GM23338 (cell line): ENCODE measurements around the gene FTO. TPM values are rescaled to one million over a fixed set of nuclear protein-coding genes. Genes with fewer than 3 reads are reported as not detected.

ENCODE experiments used
- ATAC-seq: fragments of 200-7000 bp; cut with Tn5 transposase; 3 replicates; pipeline ENCODE4 v1.9.1; 2020
- DNase-seq: peaks from one replicate; pipeline ENCODE4 v3.0.0-alpha.2; 2015; ENCODE audit warnings: low spot score
- H2AFZ ChIP-seq: fragments of 200-600 bp; sonication (generic); 2 replicates; pipeline ENCODE4 v1.8.0; 2016; ENCODE audit warnings: antibody characterized with exemption, mild to moderate bottlenecking, moderate library complexity
- H3F3A ChIP-seq: fragments of 200-600 bp; sonication (generic); replicated peaks from 2 replicates; pipeline ENCODE4 v1.8.0; 2017; ENCODE audit warnings: antibody characterized with exemption, mixed run types, low read depth
- H3K27ac ChIP-seq: fragments of 200-600 bp; sonication (generic); 2 replicates; pipeline ENCODE4 v1.6.1; 2016; ENCODE audit warnings: low read depth
- H3K27me3 ChIP-seq: fragments of 200-600 bp; sonication (generic); 2 replicates; pipeline ENCODE4 v1.8.0; 2016; ENCODE audit warnings: mild to moderate bottlenecking, mixed run types, moderate library complexity; ENCODE audit not compliant: insufficient read depth
- H3K36me3 ChIP-seq: fragments of 200-600 bp; sonication (generic); 2 replicates; pipeline ENCODE4 v1.8.0; 2016; ENCODE audit warnings: mild to moderate bottlenecking; ENCODE audit not compliant: insufficient read depth
- H3K4me1 ChIP-seq: fragments of 200-600 bp; sonication (generic); 2 replicates; pipeline ENCODE4 v1.8.0; 2016; ENCODE audit warnings: mild to moderate bottlenecking, moderate library complexity; ENCODE audit not compliant: insufficient read depth
- H3K4me2 ChIP-seq: fragments of 200-600 bp; sonication (generic); 2 replicates; pipeline ENCODE4 v1.7.1; 2017; ENCODE audit warnings: mixed run types
- H3K4me3 ChIP-seq: fragments of 200-600 bp; sonication (generic); 2 replicates; pipeline ENCODE4 v1.6.1; 2016; ENCODE audit warnings: mixed run types
- H3K79me2 ChIP-seq: fragments of 200-600 bp; sonication (generic); replicated peaks from 2 replicates; pipeline ENCODE4 v1.8.0; 2017; ENCODE audit warnings: mild to moderate bottlenecking; ENCODE audit not compliant: insufficient read depth
- H3K9me2 ChIP-seq: fragments of 200-600 bp; sonication (generic); 2 replicates; pipeline ENCODE4 v1.8.0; 2017; ENCODE audit not compliant: insufficient read depth
- H4K20me1 ChIP-seq: fragments of 200-600 bp; sonication (generic); replicated peaks from 2 replicates; pipeline ENCODE4 v1.8.0; 2017; ENCODE audit warnings: mild to moderate bottlenecking; ENCODE audit not compliant: insufficient read depth
- H3K27ac Mint-ChIP-seq: 2 replicates; pipeline ENCODE4 v1.8.0; 2020; ENCODE audit warnings: inconsistent platforms, mild to moderate bottlenecking, moderate library complexity, mixed read lengths
- H3K27me3 Mint-ChIP-seq: 3 replicates; pipeline ENCODE4 v1.8.0; 2022; ENCODE audit warnings: low read depth, mild to moderate bottlenecking, moderate library complexity, mixed read lengths, inconsistent platforms; ENCODE audit not compliant: insufficient read depth, poor library complexity
- H3K36me3 Mint-ChIP-seq: 3 replicates; pipeline ENCODE4 v1.8.0; 2021; ENCODE audit warnings: low read depth, mild to moderate bottlenecking, inconsistent platforms, moderate library complexity, mixed read lengths
- H3K4me1 Mint-ChIP-seq: 3 replicates; pipeline ENCODE4 v1.8.0; 2020; ENCODE audit warnings: mild to moderate bottlenecking, inconsistent platforms, mixed read lengths
- H3K4me3 Mint-ChIP-seq: 3 replicates; pipeline ENCODE4 v1.8.0; 2021; ENCODE audit warnings: moderate library complexity, mild to moderate bottlenecking, inconsistent platforms, mixed read lengths
- H3K9me3 Mint-ChIP-seq: 3 replicates; pipeline ENCODE4 v1.8.0; 2020; ENCODE audit warnings: moderate library complexity, mild to moderate bottlenecking, inconsistent platforms, mixed read lengths
- CREB1 ChIP-seq: fragments of 250-450 bp; sonication (Bioruptor Pico); IDR thresholded peaks from 2 replicates; pipeline ENCODE4 v1.5.0; 2020; ENCODE audit warnings: low read depth, mild to moderate bottlenecking, moderate library complexity
- EZH2 ChIP-seq: fragments of 200-600 bp; sonication (generic); IDR thresholded peaks from one replicate; pipeline ENCODE4 v1.8.0; 2017; ENCODE audit warnings: antibody characterized with exemption, mild to moderate bottlenecking, low read depth; ENCODE audit not compliant: unreplicated experiment
- EZH2phosphoT487 ChIP-seq: fragments of 200-600 bp; sonication (generic); IDR thresholded peaks from one replicate; pipeline ENCODE4 v1.8.1; 2018; ENCODE audit warnings: antibody characterized with exemption; ENCODE audit not compliant: unreplicated experiment
- JUNB ChIP-seq: IDR thresholded peaks from one replicate; pipeline ENCODE4 v1.6.1; 2016; ENCODE audit warnings: antibody characterized with exemption; ENCODE audit not compliant: unreplicated experiment
- NANOG ChIP-seq: IDR thresholded peaks from 2 replicates; pipeline ENCODE4 v1.6.1; 2016; ENCODE audit warnings: antibody characterized with exemption, borderline replicate concordance
- POLR2AphosphoS5 ChIP-seq: IDR thresholded peaks from 2 replicates; pipeline ENCODE4 v1.6.1; 2016; ENCODE audit warnings: antibody characterized with exemption, low read depth
- STAT1 ChIP-seq: IDR thresholded peaks from one replicate; pipeline ENCODE4 v1.6.1; 2016; ENCODE audit warnings: antibody characterized with exemption; ENCODE audit not compliant: unreplicated experiment
- ZNF114 ChIP-seq: fragments of 250-450 bp; sonication (Bioruptor Pico); IDR thresholded peaks from 2 replicates; pipeline ENCODE4 v1.5.0; 2020; ENCODE audit warnings: mild to moderate bottlenecking, moderate library complexity
- ZNF331 ChIP-seq: fragments of 250-450 bp; sonication (Bioruptor Pico); IDR thresholded peaks from 2 replicates; pipeline ENCODE4 v1.5.0; 2020; ENCODE audit warnings: low read depth, mild to moderate bottlenecking, moderate library complexity
- polyA plus RNA-seq: library from polyadenylated mRNA; unstranded; fragments of >200 nt; fragmentation: Nextera tagmentation; extraction: Ambion mirVana; gene quantifications from 2 replicates; pipeline ENCODE4 v1.2.1, GENCODE V29; 2016
- total RNA-seq: library from RNA; depleted of rRNA; stranded (reverse); fragments of >200 nt; shearing (Covaris generic); gene quantifications from 2 replicates; pipeline ENCODE4 v1.2.3, GENCODE V29; 2014
- TF ChIP-seq, protein P1 (sequence below): fragments of 250-450 bp; sonication (Bioruptor Pico); IDR thresholded peaks from 2 replicates; pipeline ENCODE4 v1.5.0; 2020; ENCODE audit warnings: mild to moderate bottlenecking, moderate library complexity
- TF ChIP-seq, protein P2 (sequence below): IDR thresholded peaks from 2 replicates; pipeline ENCODE4 v1.6.1; 2016; ENCODE audit warnings: antibody characterized with exemption
- TF ChIP-seq, protein P3 (sequence below): IDR thresholded peaks from one replicate; pipeline ENCODE4 v1.6.1; 2018; ENCODE audit warnings: antibody characterized with exemption; ENCODE audit not compliant: unreplicated experiment
- TF ChIP-seq, protein P4 (sequence below), 2 experiments: fragments of 200-600 bp in 1 of 2; sonication (generic) in 1 of 2; conservative IDR thresholded peaks; 2 replicates each; pipeline versions ENCODE4 v1.5.1 to v1.6.1; 2016 to 2017; ENCODE audit warnings: antibody characterized with exemption in 2 of 2, low read depth in 2 of 2, mild to moderate bottlenecking in 2 of 2, moderate library complexity in 1 of 2

Gene FTO
- total and polyA plus RNA-seq, 2 experiments from 2014 or later = 17.7 to 69.6 TPM

DNA sequence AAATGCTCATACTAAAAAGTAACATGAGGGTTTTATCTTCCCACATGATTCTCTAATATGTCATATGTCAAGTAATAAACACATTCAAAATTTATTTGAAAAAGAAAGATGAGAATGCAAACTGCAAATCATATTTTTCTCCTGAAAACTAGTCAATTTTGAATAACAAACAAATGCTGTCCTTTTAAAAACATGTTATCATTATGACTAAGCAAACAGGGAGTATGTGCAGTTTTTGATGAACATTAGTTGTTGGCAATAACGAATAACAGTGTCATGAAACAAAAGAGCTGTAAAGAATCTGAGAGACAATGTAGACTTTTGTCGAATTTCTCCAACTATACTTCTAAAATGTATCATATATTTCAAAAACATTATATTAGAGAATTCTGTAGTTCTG, 35.1 kb upstream of the FTO start:
- H4K20me1 ChIP-seq = no peaks in the 10 kb centered on the region
- Mint-ChIP-seq H3K4me1 (no peaks in the 10 kb centered on the region), H3K4me3 (no peak overlapping the region), H3K27ac (no peak overlapping the region), H3K27me3 (no peaks in the 10 kb centered on the region), H3K36me3 (no peaks in the 10 kb centered on the region), H3K9me3 (no peaks in the 10 kb centered on the region)
- H3K4me3 ChIP-seq = no peak overlapping the region
- H3F3A ChIP-seq = no peaks in the 10 kb centered on the region
- no peaks in the 10 kb centered on the region for H3K36me3 ChIP-seq
- H3K4me2 ChIP-seq = no peak overlapping the region
- TF ChIP-seq POLR2AphosphoS5 (no peak), EZH2phosphoT487 (no peak), JUNB (no peak), ZNF114 (CRISPR knock-in tag) (no peak), STAT1 (no peak), CREB1 (CRISPR knock-in tag) (no peak), ZNF331 (CRISPR knock-in tag) (no peak), EZH2 (no peak), NANOG (no peak)
- TF ChIP-seq, protein P1, sequence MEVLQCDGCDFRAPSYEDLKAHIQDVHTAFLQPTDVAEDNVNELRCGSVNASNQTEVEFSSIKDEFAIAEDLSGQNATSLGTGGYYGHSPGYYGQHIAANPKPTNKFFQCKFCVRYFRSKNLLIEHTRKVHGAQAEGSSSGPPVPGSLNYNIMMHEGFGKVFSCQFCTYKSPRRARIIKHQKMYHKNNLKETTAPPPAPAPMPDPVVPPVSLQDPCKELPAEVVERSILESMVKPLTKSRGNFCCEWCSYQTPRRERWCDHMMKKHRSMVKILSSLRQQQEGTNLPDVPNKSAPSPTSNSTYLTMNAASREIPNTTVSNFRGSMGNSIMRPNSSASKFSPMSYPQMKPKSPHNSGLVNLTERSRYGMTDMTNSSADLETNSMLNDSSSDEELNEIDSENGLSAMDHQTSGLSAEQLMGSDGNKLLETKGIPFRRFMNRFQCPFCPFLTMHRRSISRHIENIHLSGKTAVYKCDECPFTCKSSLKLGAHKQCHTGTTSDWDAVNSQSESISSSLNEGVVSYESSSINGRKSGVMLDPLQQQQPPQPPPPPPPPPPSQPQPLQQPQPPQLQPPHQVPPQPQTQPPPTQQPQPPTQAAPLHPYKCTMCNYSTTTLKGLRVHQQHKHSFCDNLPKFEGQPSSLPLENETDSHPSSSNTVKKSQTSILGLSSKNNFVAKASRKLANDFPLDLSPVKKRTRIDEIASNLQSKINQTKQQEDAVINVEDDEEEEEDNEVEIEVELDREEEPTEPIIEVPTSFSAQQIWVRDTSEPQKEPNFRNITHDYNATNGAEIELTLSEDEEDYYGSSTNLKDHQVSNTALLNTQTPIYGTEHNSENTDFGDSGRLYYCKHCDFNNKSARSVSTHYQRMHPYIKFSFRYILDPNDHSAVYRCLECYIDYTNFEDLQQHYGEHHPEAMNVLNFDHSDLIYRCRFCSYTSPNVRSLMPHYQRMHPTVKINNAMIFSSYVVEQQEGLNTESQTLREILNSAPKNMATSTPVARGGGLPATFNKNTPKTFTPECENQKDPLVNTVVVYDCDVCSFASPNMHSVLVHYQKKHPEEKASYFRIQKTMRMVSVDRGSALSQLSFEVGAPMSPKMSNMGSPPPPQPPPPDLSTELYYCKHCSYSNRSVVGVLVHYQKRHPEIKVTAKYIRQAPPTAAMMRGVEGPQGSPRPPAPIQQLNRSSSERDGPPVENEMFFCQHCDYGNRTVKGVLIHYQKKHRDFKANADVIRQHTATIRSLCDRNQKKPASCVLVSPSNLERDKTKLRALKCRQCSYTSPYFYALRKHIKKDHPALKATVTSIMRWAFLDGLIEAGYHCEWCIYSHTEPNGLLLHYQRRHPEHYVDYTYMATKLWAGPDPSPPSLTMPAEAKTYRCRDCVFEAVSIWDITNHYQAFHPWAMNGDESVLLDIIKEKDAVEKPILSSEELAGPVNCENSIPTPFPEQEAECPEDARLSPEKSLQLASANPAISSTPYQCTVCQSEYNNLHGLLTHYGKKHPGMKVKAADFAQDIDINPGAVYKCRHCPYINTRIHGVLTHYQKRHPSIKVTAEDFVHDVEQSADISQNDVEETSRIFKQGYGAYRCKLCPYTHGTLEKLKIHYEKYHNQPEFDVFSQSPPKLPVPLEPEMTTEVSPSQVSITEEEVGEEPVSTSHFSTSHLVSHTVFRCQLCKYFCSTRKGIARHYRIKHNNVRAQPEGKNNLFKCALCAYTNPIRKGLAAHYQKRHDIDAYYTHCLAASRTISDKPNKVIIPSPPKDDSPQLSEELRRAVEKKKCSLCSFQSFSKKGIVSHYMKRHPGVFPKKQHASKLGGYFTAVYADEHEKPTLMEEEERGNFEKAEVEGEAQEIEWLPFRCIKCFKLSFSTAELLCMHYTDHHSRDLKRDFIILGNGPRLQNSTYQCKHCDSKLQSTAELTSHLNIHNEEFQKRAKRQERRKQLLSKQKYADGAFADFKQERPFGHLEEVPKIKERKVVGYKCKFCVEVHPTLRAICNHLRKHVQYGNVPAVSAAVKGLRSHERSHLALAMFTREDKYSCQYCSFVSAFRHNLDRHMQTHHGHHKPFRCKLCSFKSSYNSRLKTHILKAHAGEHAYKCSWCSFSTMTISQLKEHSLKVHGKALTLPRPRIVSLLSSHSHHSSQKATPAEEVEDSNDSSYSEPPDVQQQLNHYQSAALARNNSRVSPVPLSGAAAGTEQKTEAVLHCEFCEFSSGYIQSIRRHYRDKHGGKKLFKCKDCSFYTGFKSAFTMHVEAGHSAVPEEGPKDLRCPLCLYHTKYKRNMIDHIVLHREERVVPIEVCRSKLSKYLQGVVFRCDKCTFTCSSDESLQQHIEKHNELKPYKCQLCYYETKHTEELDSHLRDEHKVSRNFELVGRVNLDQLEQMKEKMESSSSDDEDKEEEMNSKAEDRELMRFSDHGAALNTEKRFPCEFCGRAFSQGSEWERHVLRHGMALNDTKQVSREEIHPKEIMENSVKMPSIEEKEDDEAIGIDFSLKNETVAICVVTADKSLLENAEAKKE (CRISPR knock-in tag) = no peak
- TF ChIP-seq, protein P2, sequence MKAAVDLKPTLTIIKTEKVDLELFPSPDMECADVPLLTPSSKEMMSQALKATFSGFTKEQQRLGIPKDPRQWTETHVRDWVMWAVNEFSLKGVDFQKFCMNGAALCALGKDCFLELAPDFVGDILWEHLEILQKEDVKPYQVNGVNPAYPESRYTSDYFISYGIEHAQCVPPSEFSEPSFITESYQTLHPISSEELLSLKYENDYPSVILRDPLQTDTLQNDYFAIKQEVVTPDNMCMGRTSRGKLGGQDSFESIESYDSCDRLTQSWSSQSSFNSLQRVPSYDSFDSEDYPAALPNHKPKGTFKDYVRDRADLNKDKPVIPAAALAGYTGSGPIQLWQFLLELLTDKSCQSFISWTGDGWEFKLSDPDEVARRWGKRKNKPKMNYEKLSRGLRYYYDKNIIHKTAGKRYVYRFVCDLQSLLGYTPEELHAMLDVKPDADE = no peak
- TF ChIP-seq, protein P3, sequence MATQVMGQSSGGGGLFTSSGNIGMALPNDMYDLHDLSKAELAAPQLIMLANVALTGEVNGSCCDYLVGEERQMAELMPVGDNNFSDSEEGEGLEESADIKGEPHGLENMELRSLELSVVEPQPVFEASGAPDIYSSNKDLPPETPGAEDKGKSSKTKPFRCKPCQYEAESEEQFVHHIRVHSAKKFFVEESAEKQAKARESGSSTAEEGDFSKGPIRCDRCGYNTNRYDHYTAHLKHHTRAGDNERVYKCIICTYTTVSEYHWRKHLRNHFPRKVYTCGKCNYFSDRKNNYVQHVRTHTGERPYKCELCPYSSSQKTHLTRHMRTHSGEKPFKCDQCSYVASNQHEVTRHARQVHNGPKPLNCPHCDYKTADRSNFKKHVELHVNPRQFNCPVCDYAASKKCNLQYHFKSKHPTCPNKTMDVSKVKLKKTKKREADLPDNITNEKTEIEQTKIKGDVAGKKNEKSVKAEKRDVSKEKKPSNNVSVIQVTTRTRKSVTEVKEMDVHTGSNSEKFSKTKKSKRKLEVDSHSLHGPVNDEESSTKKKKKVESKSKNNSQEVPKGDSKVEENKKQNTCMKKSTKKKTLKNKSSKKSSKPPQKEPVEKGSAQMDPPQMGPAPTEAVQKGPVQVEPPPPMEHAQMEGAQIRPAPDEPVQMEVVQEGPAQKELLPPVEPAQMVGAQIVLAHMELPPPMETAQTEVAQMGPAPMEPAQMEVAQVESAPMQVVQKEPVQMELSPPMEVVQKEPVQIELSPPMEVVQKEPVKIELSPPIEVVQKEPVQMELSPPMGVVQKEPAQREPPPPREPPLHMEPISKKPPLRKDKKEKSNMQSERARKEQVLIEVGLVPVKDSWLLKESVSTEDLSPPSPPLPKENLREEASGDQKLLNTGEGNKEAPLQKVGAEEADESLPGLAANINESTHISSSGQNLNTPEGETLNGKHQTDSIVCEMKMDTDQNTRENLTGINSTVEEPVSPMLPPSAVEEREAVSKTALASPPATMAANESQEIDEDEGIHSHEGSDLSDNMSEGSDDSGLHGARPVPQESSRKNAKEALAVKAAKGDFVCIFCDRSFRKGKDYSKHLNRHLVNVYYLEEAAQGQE = no peak
- TF ChIP-seq, protein P4, sequence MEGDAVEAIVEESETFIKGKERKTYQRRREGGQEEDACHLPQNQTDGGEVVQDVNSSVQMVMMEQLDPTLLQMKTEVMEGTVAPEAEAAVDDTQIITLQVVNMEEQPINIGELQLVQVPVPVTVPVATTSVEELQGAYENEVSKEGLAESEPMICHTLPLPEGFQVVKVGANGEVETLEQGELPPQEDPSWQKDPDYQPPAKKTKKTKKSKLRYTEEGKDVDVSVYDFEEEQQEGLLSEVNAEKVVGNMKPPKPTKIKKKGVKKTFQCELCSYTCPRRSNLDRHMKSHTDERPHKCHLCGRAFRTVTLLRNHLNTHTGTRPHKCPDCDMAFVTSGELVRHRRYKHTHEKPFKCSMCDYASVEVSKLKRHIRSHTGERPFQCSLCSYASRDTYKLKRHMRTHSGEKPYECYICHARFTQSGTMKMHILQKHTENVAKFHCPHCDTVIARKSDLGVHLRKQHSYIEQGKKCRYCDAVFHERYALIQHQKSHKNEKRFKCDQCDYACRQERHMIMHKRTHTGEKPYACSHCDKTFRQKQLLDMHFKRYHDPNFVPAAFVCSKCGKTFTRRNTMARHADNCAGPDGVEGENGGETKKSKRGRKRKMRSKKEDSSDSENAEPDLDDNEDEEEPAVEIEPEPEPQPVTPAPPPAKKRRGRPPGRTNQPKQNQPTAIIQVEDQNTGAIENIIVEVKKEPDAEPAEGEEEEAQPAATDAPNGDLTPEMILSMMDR (conservative IDR thresholded peaks at IDR 0.05; ENCODE audit: low read depth in 2 of 2) = no peak
- H3K9me2 ChIP-seq = no peaks in the 10 kb centered on the region
- ATAC-seq (no peak), DNase-seq (no peak)
- no peak overlapping the region for H2AFZ ChIP-seq
- H3K4me1 ChIP-seq = no peaks in the 10 kb centered on the region
- H3K27me3 ChIP-seq = no peaks in the 10 kb centered on the region
- no peak overlapping the region for H3K27ac ChIP-seq
- no peaks in the 10 kb centered on the region for H3K79me2 ChIP-seq
